Tibial artery (tissue), 4 donors: ENCODE measurements around the gene FOXD3.

ENCODE experiments used
- DNase-seq, 2 donors: peaks; one replicate each; pipeline ENCODE4 v3.0.0-alpha.2; 2019
- H3K27ac ChIP-seq, 2 donors: fragments of 200-600 bp; sonication (generic) in 1 of 2; 1 replicate in 1 of 2; 2 replicates in 1 of 2; pipeline ENCODE4 v1.5.1; 2018 to 2019; ENCODE audit warnings: mild to moderate bottlenecking in 1 of 2
- H3K27me3 ChIP-seq, 2 donors: fragments of 200-600 bp; sonication (generic) in 1 of 2; one replicate each; pipeline versions ENCODE4 v1.5.1 to v1.6.0; 2016 to 2019
- H3K36me3 ChIP-seq, 3 donors: fragments of 200-600 bp; sonication (generic) in 2 of 3; one replicate each; pipeline ENCODE4 v1.5.1; 2016 to 2019; ENCODE audit warnings: mild to moderate bottlenecking in 2 of 3
- H3K4me1 ChIP-seq, 4 donors: fragments of 200-600 bp; sonication (generic) in 2 of 4; 1 replicate in 3 of 4; 2 replicates in 1 of 4; pipeline ENCODE4 v1.5.1; 2016 to 2019
- H3K4me3 ChIP-seq, 2 donors: fragments of 200-600 bp; sonication (generic) in 1 of 2; 1 replicate in 1 of 2; 2 replicates in 1 of 2; pipeline ENCODE4 v1.5.1; 2018 to 2019; ENCODE audit warnings: mild to moderate bottlenecking in 2 of 2
- H3K9me3 ChIP-seq, 3 donors: fragments of 200-600 bp; sonication (generic) in 1 of 3; one replicate each; pipeline ENCODE4 v1.5.1; 2016 to 2019
- CTCF ChIP-seq, 2 experiments: fragments of 200-600 bp in 1 of 2; fragments of 450-650 bp in 1 of 2; IDR thresholded peaks; one replicate each; pipeline ENCODE4 v1.5.1; 2017 to 2019; ENCODE audit warnings: antibody characterized with exemption in 2 of 2, mild to moderate bottlenecking in 1 of 2, moderate library complexity in 1 of 2
- intact Hi-C: fragments of 100-400 bp; cut with DNase I; formaldehyde crosslinking; loops from one replicate; pipeline ENCODE4 v1.15.0; 2023; ENCODE audit warnings: low total_unique reads

FOXD3 gene

GRCh38 chr1:63359561-63359960 is 37.2 kb downstream of the FOXD3 start:
- Histone ChIP-seq H3K36me3 (no peaks in the 10 kb centered on the region), H3K9me3 (no peaks in the 10 kb centered on the region), H3K27me3 (peaks cover 0 to 16% of the 10 kb centered on the region in 2 donors), H3K27ac (no peak overlapping the region), H3K4me3 (no peak overlapping the region), H3K4me1 (no peaks in the 10 kb centered on the region)
- no peak for DNase-seq
- intact Hi-C loops = no loop called here
- TF ChIP-seq CTCF (IDR thresholded peaks at IDR 0.05) = no peak

- no peak overlapping the region for H3K4me3 ChIP-seq
- H3K27ac ChIP-seq = no peak overlapping the region
- H3K4me1 ChIP-seq = peaks cover 0 to 3% (median 1%) of the 10 kb centered on the region in 4 donors
- no peaks in the 10 kb centered on the region for H3K36me3 ChIP-seq
- H3K9me3 ChIP-seq = no peaks in the 10 kb centered on the region
- intact Hi-C loops = loop anchor here (10.0 kb wide), 1 partner anchor 153 kb away; no protein-coding TSS in a partner anchor
- no peak for TF ChIP-seq CTCF (IDR thresholded peaks at IDR 0.05)
- no peak for DNase-seq
- peaks cover 0 to 14% of the 10 kb centered on the region in 2 donors for H3K27me3 ChIP-seq
These were observed 39.7 kb downstream of the FOXD3 start for GRCh38 chr1:63362073-63362472.

- H3K27ac ChIP-seq = no peak overlapping the region
- peaks cover 0 to 11% of the 10 kb centered on the region in 2 donors for H3K27me3 ChIP-seq
- peaks cover 0 to 4% (median 2%) of the 10 kb centered on the region in 4 donors for H3K4me1 ChIP-seq
- H3K36me3 ChIP-seq = no peaks in the 10 kb centered on the region
- no peak for DNase-seq
- no peak for TF ChIP-seq CTCF (IDR thresholded peaks at IDR 0.05)
- no peaks in the 10 kb centered on the region for H3K9me3 ChIP-seq
- H3K4me3 ChIP-seq = no peak overlapping the region
- intact Hi-C loops = loop anchor here (10.0 kb wide), 1 partner anchor 152 kb away; no protein-coding TSS in a partner anchor
These were observed 40.2 kb downstream of the FOXD3 start for GRCh38 chr1:63362578-63362977.

- DNase-seq = no peak
- intact Hi-C loops = loop anchor here (10.0 kb wide), 1 partner anchor 152 kb away; no protein-coding TSS in a partner anchor
- H3K27ac ChIP-seq = no peak overlapping the region
- H3K4me1 ChIP-seq = peaks cover 0 to 4% (median 2%) of the 10 kb centered on the region in 4 donors
- H3K27me3 ChIP-seq = peaks cover 0 to 9% of the 10 kb centered on the region in 2 donors
- TF ChIP-seq CTCF (IDR thresholded peaks at IDR 0.05) = no peak
- no peaks in the 10 kb centered on the region for H3K9me3 ChIP-seq
- H3K36me3 ChIP-seq = no peaks in the 10 kb centered on the region
- no peak overlapping the region for H3K4me3 ChIP-seq
These were observed 40.6 kb downstream of the FOXD3 start for GRCh38 chr1:63363014-63363413.

- Histone ChIP-seq H3K27me3 (no peaks in the 10 kb centered on the region), H3K27ac (peak overlapping the region; percentile 82 to 84), H3K4me3 (peak overlapping the region; percentile 75 to 94), H3K4me1 (peaks cover 0 to 13% (median 4%) of the 10 kb centered on the region in 4 donors), H3K36me3 (peaks cover 0 to 13% (median 10%) of the 10 kb centered on the region in 3 donors), H3K9me3 (no peaks in the 10 kb centered on the region)
- DNase-seq = no peak
- intact Hi-C loops = loop anchor here (10.0 kb wide), 1 partner anchor 148 kb away; no protein-coding TSS in a partner anchor
- no peak for TF ChIP-seq CTCF (IDR thresholded peaks at IDR 0.05)
These were observed 44.5 kb downstream of the FOXD3 start for GRCh38 chr1:63366908-63367214.
